NCI-H187 treated with DMSO at 0.1 percent for 48 hours (cell line): ENCODE measurements around the gene FOCAD.

ENCODE experiments used
- DNase-seq: peaks from one replicate; lab custom pipeline; 2025; lab: John Stamatoyannopoulos, UW

FOCAD gene

GRCh38 chr9:21016701-21017491 is 332.8 kb downstream of the FOCAD start:
- no peak for DNase-seq

GRCh38 chr9:21018177-21018576 is 334.1 kb downstream of the FOCAD start:
- no peak for DNase-seq

GRCh38 chr9:21023861-21024260 is 339.8 kb downstream of the FOCAD start:
- DNase-seq: no peak

- no peak for DNase-seq
Measured at GRCh38 chr9:21027295-21027694, 343.2 kb downstream of the FOCAD start.

GRCh38 chr9:21028466-21028865 is 344.4 kb downstream of the FOCAD start:
- DNase-seq: no peak

- DNase-seq: no peak
Measured at GRCh38 chr9:21029661-21030060, 345.6 kb downstream of the FOCAD start.

- no peak for DNase-seq
Measured at GRCh38 chr9:21030389-21031035, 346.5 kb downstream of the FOCAD start.

GRCh38 chr9:21031091-21031807 is 347.2 kb downstream of the FOCAD start, which contains the start of gene HACD4:
Gene HACD4, minus strand, starts transcription at chr9:21031640. Its CDS starts 50 bp downstream, at chr9:21031590.
- DNase-seq: no peak

GRCh38 chr9:21031808-21032183 is 347.7 kb downstream of the FOCAD start:
- DNase-seq: no peak

GRCh38 chr9:21037278-21037677 is 353.2 kb downstream of the FOCAD start:
- DNase-seq: no peak

- no peak for DNase-seq
Measured at GRCh38 chr9:21039302-21039701, 355.2 kb downstream of the FOCAD start.

- no peak for DNase-seq
Measured at GRCh38 chr9:21042466-21042865, 358.4 kb downstream of the FOCAD start.

GRCh38 chr9:21043841-21044240 is 359.8 kb downstream of the FOCAD start:
- no peak for DNase-seq
